Effector memory CD8-positive, alpha-beta T cell (primary cell): ENCODE measurements around the gene CYP1A2.

Experiments
- ATAC-seq: fragments of 150-1000 bp; cut with Tn5 transposase; replicated peaks from 2 replicates; pipeline ENCODE4 v1.10.0; 2021; ENCODE audit warnings: mild to moderate bottlenecking, moderate library complexity
- DNase-seq, 3 experiments: peaks; one replicate each; pipeline ENCODE4 v3.0.0; 2021
- H3K27ac Mint-ChIP-seq, 2 donors: one replicate each; pipeline ENCODE4 v1.8.0; 2022; ENCODE audit warnings: mild to moderate bottlenecking in 2 of 2, mixed read lengths in 2 of 2, moderate library complexity in 2 of 2
- H3K27me3 Mint-ChIP-seq, 2 donors: one replicate each; pipeline ENCODE4 v1.8.0; 2022; ENCODE audit warnings: mixed read lengths in 2 of 2
- H3K36me3 Mint-ChIP-seq: one replicate; pipeline ENCODE4 v1.8.0; 2022; ENCODE audit warnings: mild to moderate bottlenecking, moderate library complexity, mixed read lengths; ENCODE audit not compliant: insufficient read depth
- H3K4me1 Mint-ChIP-seq, 2 donors: one replicate each; pipeline ENCODE4 v1.8.0; 2022; ENCODE audit warnings: low read depth in 2 of 2, mixed read lengths in 2 of 2
- H3K4me3 Mint-ChIP-seq, 2 donors: one replicate each; pipeline ENCODE4 v1.8.0; 2022; ENCODE audit warnings: mild to moderate bottlenecking in 2 of 2, mixed read lengths in 2 of 2, moderate library complexity in 2 of 2
- H3K9me3 Mint-ChIP-seq, 2 donors: one replicate each; pipeline ENCODE4 v1.8.0; 2022; ENCODE audit warnings: mixed read lengths in 2 of 2

Gene CYP1A2

GRCh38 chr15:74752531-74752930, 3.9 kb downstream of the CYP1A2 start:
- Mint-ChIP-seq H3K27me3 (peaks cover 9 to 17% of the 10 kb centered on the region in 2 donors), H3K4me1 (no peaks in the 10 kb centered on the region), H3K27ac (no peak overlapping the region), H3K4me3 (no peak overlapping the region), H3K36me3 (no peaks in the 10 kb centered on the region), H3K9me3 (no peaks in the 10 kb centered on the region)
- ATAC-seq (no peak), DNase-seq (no peak)

- no peak for DNase-seq
- peaks cover 9 to 17% of the 10 kb centered on the region in 2 donors for H3K27me3 Mint-ChIP-seq
- no peaks in the 10 kb centered on the region for H3K4me1 Mint-ChIP-seq
- no peak overlapping the region for H3K27ac Mint-ChIP-seq
- no peak for ATAC-seq
- no peaks in the 10 kb centered on the region for H3K9me3 Mint-ChIP-seq
- no peak overlapping the region for H3K4me3 Mint-ChIP-seq
- H3K36me3 Mint-ChIP-seq: no peaks in the 10 kb centered on the region
These were observed 6.1 kb downstream of the CYP1A2 start for GRCh38 chr15:74754593-74755215.

- no peak overlapping the region for H3K4me3 Mint-ChIP-seq
- no peak for ATAC-seq
- peaks cover 15 to 38% of the 10 kb centered on the region in 2 donors for H3K27me3 Mint-ChIP-seq
These were observed 10.1 kb downstream of the CYP1A2 start for GRCh38 chr15:74758736-74759135.

GRCh38 chr15:74762791-74763150, 14.1 kb downstream of the CYP1A2 start:
- Mint-ChIP-seq H3K9me3 (no peaks in the 10 kb centered on the region), H3K4me1 (no peaks in the 10 kb centered on the region), H3K4me3 (no peak overlapping the region), H3K27ac (no peak overlapping the region), H3K27me3 (peaks cover 7 to 49% of the 10 kb centered on the region in 2 donors), H3K36me3 (peaks cover 4% of the 10 kb centered on the region)
- DNase-seq (no peak), ATAC-seq (no peak)

More at GRCh38 chr15:74758736-74759135, 10.1 kb downstream of the CYP1A2 start:
- Mint-ChIP-seq H3K9me3 (no peaks in the 10 kb centered on the region), H3K4me1 (no peaks in the 10 kb centered on the region), H3K27ac (no peak overlapping the region), H3K36me3 (peaks cover 4% of the 10 kb centered on the region)
- DNase-seq: no peak

- peaks cover 4% of the 10 kb centered on the region for H3K36me3 Mint-ChIP-seq
- peaks cover 7 to 50% of the 10 kb centered on the region in 2 donors for H3K27me3 Mint-ChIP-seq
- no peak overlapping the region for H3K4me3 Mint-ChIP-seq
- no peaks in the 10 kb centered on the region for H3K9me3 Mint-ChIP-seq
- no peak overlapping the region for H3K27ac Mint-ChIP-seq
- H3K4me1 Mint-ChIP-seq: no peaks in the 10 kb centered on the region
- DNase-seq (no peak), ATAC-seq (no peak)
These were observed 14.8 kb downstream of the CYP1A2 start for GRCh38 chr15:74763416-74763815.

- no peak for DNase-seq
- H3K36me3 Mint-ChIP-seq: no peaks in the 10 kb centered on the region
These were observed 18.8 kb downstream of the CYP1A2 start for GRCh38 chr15:74767167-74768098.

GRCh38 chr15:74768099-74768770, 19.6 kb downstream of the CYP1A2 start:
- H3K27me3 Mint-ChIP-seq: peaks cover under 1 to 43% of the 10 kb centered on the region in 2 donors
- H3K4me1 Mint-ChIP-seq: peaks cover 5 to 12% of the 10 kb centered on the region in 2 donors
- peak overlapping the region; percentile 30 to 54 for H3K27ac Mint-ChIP-seq
- ATAC-seq (no peak), DNase-seq (no peak)
- no peaks in the 10 kb centered on the region for H3K36me3 Mint-ChIP-seq
- no peak overlapping the region for H3K4me3 Mint-ChIP-seq
- H3K9me3 Mint-ChIP-seq: no peaks in the 10 kb centered on the region

More at GRCh38 chr15:74767167-74768098, 18.8 kb downstream of the CYP1A2 start:
- Mint-ChIP-seq H3K9me3 (no peaks in the 10 kb centered on the region), H3K27ac (no peak overlapping the region), H3K4me3 (no peak overlapping the region), H3K4me1 (peaks cover 5 to 12% of the 10 kb centered on the region in 2 donors), H3K27me3 (peaks cover 7 to 50% of the 10 kb centered on the region in 2 donors)
- ATAC-seq: no peak

GRCh38 chr15:74768771-74769342, 20.2 kb downstream of the CYP1A2 start:
- Mint-ChIP-seq H3K4me1 (peaks cover 5 to 12% of the 10 kb centered on the region in 2 donors), H3K27me3 (peaks cover 0 to 36% of the 10 kb centered on the region in 2 donors), H3K36me3 (no peaks in the 10 kb centered on the region), H3K4me3 (no peak overlapping the region), H3K9me3 (no peaks in the 10 kb centered on the region), H3K27ac (peak overlapping the region; percentile 30 to 54)
- DNase-seq (peak; percentile 50 to 58 (median 55)), ATAC-seq (peak; percentile 46)

GRCh38 chr15:74769463-74770025, 20.9 kb downstream of the CYP1A2 start:
- peaks cover 0 to 30% of the 10 kb centered on the region in 2 donors for H3K27me3 Mint-ChIP-seq
- no peak for DNase-seq

GRCh38 chr15:74770211-74770903, 21.7 kb downstream of the CYP1A2 start:
- ATAC-seq (no peak), DNase-seq (no peak)
- H3K36me3 Mint-ChIP-seq: no peaks in the 10 kb centered on the region
- H3K27ac Mint-ChIP-seq: no peak overlapping the region
- H3K27me3 Mint-ChIP-seq: peaks cover 0 to 28% of the 10 kb centered on the region in 2 donors
- no peaks in the 10 kb centered on the region for H3K9me3 Mint-ChIP-seq
- H3K4me3 Mint-ChIP-seq: no peak overlapping the region
- peaks cover 5 to 13% of the 10 kb centered on the region in 2 donors for H3K4me1 Mint-ChIP-seq

More at GRCh38 chr15:74769463-74770025, 20.9 kb downstream of the CYP1A2 start:
- no peak overlapping the region for H3K4me3 Mint-ChIP-seq
- H3K9me3 Mint-ChIP-seq: no peaks in the 10 kb centered on the region
- ATAC-seq: no peak
- H3K4me1 Mint-ChIP-seq: peaks cover 5 to 12% of the 10 kb centered on the region in 2 donors
- H3K36me3 Mint-ChIP-seq: no peaks in the 10 kb centered on the region
- H3K27ac Mint-ChIP-seq: no peak overlapping the region

- peaks cover 0 to 9% of the 10 kb centered on the region in 2 donors for H3K27me3 Mint-ChIP-seq
- H3K36me3 Mint-ChIP-seq: peaks cover 7% of the 10 kb centered on the region
These were observed 24.7 kb downstream of the CYP1A2 start for GRCh38 chr15:74773329-74773728.

GRCh38 chr15:74773731-74774252, 25.1 kb downstream of the CYP1A2 start:
- no peaks in the 10 kb centered on the region for H3K9me3 Mint-ChIP-seq
- peak overlapping the region in 1 of 2 donors; percentile 17 for H3K27ac Mint-ChIP-seq
- DNase-seq: no peak
- peaks cover 8% of the 10 kb centered on the region for H3K36me3 Mint-ChIP-seq
- H3K27me3 Mint-ChIP-seq: peaks cover 0 to 5% of the 10 kb centered on the region in 2 donors
- H3K4me3 Mint-ChIP-seq: no peak overlapping the region
- no peak for ATAC-seq
- peaks cover 23 to 34% of the 10 kb centered on the region in 2 donors for H3K4me1 Mint-ChIP-seq

More at GRCh38 chr15:74773329-74773728, 24.7 kb downstream of the CYP1A2 start:
- DNase-seq (no peak), ATAC-seq (no peak)
- H3K9me3 Mint-ChIP-seq: no peaks in the 10 kb centered on the region
- peak overlapping the region in 1 of 2 donors; percentile 17 for H3K27ac Mint-ChIP-seq
- peaks cover 22 to 32% of the 10 kb centered on the region in 2 donors for H3K4me1 Mint-ChIP-seq
- H3K4me3 Mint-ChIP-seq: no peak overlapping the region
